Sigmoid colon (tissue), 7 donors: Measurements from ENCODE around the gene R3HDM4. TPM values are rescaled to one million over a fixed set of nuclear protein-coding genes. Genes with fewer than 3 reads are reported as not detected.

Source experiments
- DNase-seq: peaks from one replicate; pipeline ENCODE4 v3.0.0-alpha.2; 2019
- H3K27ac ChIP-seq, 4 donors: fragments of 200-600 bp; sonication (generic); one replicate each; pipeline ENCODE4 v1.5.1; 2016 to 2019; ENCODE audit warnings: mild to moderate bottlenecking in 1 of 4
- H3K27me3 ChIP-seq, 3 donors: fragments of 200-600 bp; sonication (generic); one replicate each; pipeline ENCODE4 v1.5.1; 2019; ENCODE audit warnings: mild to moderate bottlenecking in 1 of 3
- H3K36me3 ChIP-seq, 4 donors: fragments of 200-600 bp; sonication (generic); one replicate each; pipeline ENCODE4 v1.5.1; 2016 to 2019
- H3K4me1 ChIP-seq, 4 donors: fragments of 200-600 bp; sonication (generic); one replicate each; pipeline ENCODE4 v1.5.1; 2017 to 2019
- H3K4me3 ChIP-seq, 4 donors: fragments of 200-600 bp; sonication (generic); one replicate each; pipeline ENCODE4 v1.5.1; 2017 to 2019; ENCODE audit warnings: mild to moderate bottlenecking in 2 of 4, moderate library complexity in 1 of 4
- H3K9me3 ChIP-seq, 4 donors: fragments of 200-600 bp in 3 of 4; sonication (generic) in 3 of 4; one replicate each; pipeline versions ENCODE4 v1.5.1 to v1.6.1; 2013 to 2019
- EP300 ChIP-seq, 4 donors: sonication (generic); formaldehyde crosslinking; IDR thresholded peaks; one replicate each; pipeline ENCODE4 v1.6.1; 2017; ENCODE audit warnings: antibody characterized with exemption in 4 of 4
- POLR2A ChIP-seq, 2 donors: fragments of 450-650 bp; IDR thresholded peaks; one replicate each; pipeline ENCODE4 v1.6.1; 2016; ENCODE audit warnings: antibody characterized with exemption in 2 of 2, mild to moderate bottlenecking in 2 of 2, moderate library complexity in 2 of 2
- POLR2AphosphoS5 ChIP-seq, 4 donors: sonication (generic); formaldehyde crosslinking; IDR thresholded peaks; one replicate each; pipeline ENCODE4 v1.6.1; 2017; ENCODE audit warnings: antibody characterized with exemption in 4 of 4
- WGBS, 2 donors: extraction: QIAGEN DNeasy Blood & Tissue Kit; methylation state at CpG; one replicate each; pipeline ENCODE4 v1.1.7; 2013; 5-methylcytosine and 5-hydroxymethylcytosine counted together
- intact Hi-C: fragments of 100-400 bp; cut with DNase I; formaldehyde crosslinking; loops from one replicate; pipeline ENCODE4 v1.15.1; 2023
- polyA plus RNA-seq, 3 donors: library from polyadenylated mRNA; stranded (reverse); fragments of 200-250 nt; gene quantifications; one replicate each; pipeline ENCODE4 v1.2.3, GENCODE V29; 2013
- total RNA-seq, 4 donors: library from RNA; depleted of rRNA; stranded (reverse); fragments of >200 nt; gene quantifications; one replicate each; pipeline ENCODE4 v1.1.0, GENCODE V29; 2016
- TF ChIP-seq, protein P1 (sequence below), 4 experiments: fragments of 450-650 bp in 3 of 4; fragments of 200-600 bp in 1 of 4; IDR thresholded peaks; one replicate each; pipeline ENCODE4 v1.5.1; 2016 to 2019; ENCODE audit warnings: antibody characterized with exemption in 4 of 4, mild to moderate bottlenecking in 3 of 4, moderate library complexity in 2 of 4
- donor health status: healthy with polysubstance abuse.
- donor health status: Bipolar disorder and iron deficiency.
- donor health status: healthy.

Gene R3HDM4
- total and polyA plus RNA-seq, 7 donors: 21.4 to 85.3 (median 30.5) TPM

DNA sequence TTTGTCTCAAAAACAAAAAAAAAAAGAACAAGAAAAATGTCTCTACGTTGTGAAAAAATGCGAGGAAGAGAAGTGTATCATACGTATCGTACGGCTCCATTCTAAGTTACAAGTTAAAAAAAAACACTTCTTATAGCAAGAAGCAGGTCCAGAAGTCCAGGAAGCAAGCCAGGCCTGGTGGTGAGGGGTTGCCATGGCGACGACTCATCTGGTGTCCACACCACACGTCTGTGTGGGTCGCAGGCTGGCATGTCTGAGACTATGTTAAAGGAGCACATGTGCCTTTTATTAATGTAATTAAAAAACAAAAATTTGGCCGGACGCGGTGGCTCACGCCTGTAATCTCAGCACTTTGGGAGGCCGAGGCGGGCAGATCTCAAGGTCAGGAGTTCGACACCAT lies 25.9 kb downstream of the R3HDM4 start:
- intact Hi-C loops: no loop called here
- H3K4me1 ChIP-seq: peaks cover 0 to 13% (median 13%) of the 10 kb centered on the region in 4 donors
- H3K4me3 ChIP-seq: no peak overlapping the region
- DNase-seq: no peak
- H3K36me3 ChIP-seq: peaks cover 17 to 77% (median 43%) of the 10 kb centered on the region in 4 donors
- TF ChIP-seq POLR2AphosphoS5 (IDR thresholded peaks at IDR 0.05): no peak
- TF ChIP-seq POLR2A (IDR thresholded peaks at IDR 0.05): no peak
- TF ChIP-seq EP300 (IDR thresholded peaks at IDR 0.05): no peak
- TF ChIP-seq, protein P1, sequence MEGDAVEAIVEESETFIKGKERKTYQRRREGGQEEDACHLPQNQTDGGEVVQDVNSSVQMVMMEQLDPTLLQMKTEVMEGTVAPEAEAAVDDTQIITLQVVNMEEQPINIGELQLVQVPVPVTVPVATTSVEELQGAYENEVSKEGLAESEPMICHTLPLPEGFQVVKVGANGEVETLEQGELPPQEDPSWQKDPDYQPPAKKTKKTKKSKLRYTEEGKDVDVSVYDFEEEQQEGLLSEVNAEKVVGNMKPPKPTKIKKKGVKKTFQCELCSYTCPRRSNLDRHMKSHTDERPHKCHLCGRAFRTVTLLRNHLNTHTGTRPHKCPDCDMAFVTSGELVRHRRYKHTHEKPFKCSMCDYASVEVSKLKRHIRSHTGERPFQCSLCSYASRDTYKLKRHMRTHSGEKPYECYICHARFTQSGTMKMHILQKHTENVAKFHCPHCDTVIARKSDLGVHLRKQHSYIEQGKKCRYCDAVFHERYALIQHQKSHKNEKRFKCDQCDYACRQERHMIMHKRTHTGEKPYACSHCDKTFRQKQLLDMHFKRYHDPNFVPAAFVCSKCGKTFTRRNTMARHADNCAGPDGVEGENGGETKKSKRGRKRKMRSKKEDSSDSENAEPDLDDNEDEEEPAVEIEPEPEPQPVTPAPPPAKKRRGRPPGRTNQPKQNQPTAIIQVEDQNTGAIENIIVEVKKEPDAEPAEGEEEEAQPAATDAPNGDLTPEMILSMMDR (IDR thresholded peaks at IDR 0.05): no peak
- H3K9me3 ChIP-seq: no peaks in the 10 kb centered on the region
- H3K27ac ChIP-seq: no peak overlapping the region
- WGBS, 2 donors: 85 to 88% methylated on average over 16 of the region's 16 CpGs
- no peaks in the 10 kb centered on the region for H3K27me3 ChIP-seq

- H3K27me3 ChIP-seq: no peaks in the 10 kb centered on the region
- H3K9me3 ChIP-seq: no peaks in the 10 kb centered on the region
- H3K36me3 ChIP-seq: peaks cover 30 to 91% (median 56%) of the 10 kb centered on the region in 4 donors
- no peak for DNase-seq
- intact Hi-C loops: no loop called here
- H3K4me3 ChIP-seq: no peak overlapping the region
- no peak overlapping the region for H3K27ac ChIP-seq
- WGBS, 2 donors: 96 to 97% methylated on average over 64 of the region's 64 CpGs
- TF ChIP-seq EP300 (IDR thresholded peaks at IDR 0.05): no peak
- no peak for TF ChIP-seq POLR2AphosphoS5 (IDR thresholded peaks at IDR 0.05)
- TF ChIP-seq, protein P1 (IDR thresholded peaks at IDR 0.05): no peak
- TF ChIP-seq POLR2A (IDR thresholded peaks at IDR 0.05): no peak
- H3K4me1 ChIP-seq: no peaks in the 10 kb centered on the region
Observed at GRCh38 chr19:885536-886224, 27.3 kb downstream of the R3HDM4 start.

- no peak for TF ChIP-seq EP300 (IDR thresholded peaks at IDR 0.05)
- no peak for TF ChIP-seq POLR2AphosphoS5 (IDR thresholded peaks at IDR 0.05)
- no peak for TF ChIP-seq POLR2A (IDR thresholded peaks at IDR 0.05)
- TF ChIP-seq, protein P1 (IDR thresholded peaks at IDR 0.05): no peak
- intact Hi-C loops: no loop called here
- Histone ChIP-seq H3K27ac (no peak overlapping the region), H3K9me3 (no peaks in the 10 kb centered on the region), H3K27me3 (no peaks in the 10 kb centered on the region), H3K36me3 (peaks cover 41 to 95% (median 60%) of the 10 kb centered on the region in 4 donors), H3K4me3 (no peak overlapping the region), H3K4me1 (no peaks in the 10 kb centered on the region)
- 95 to 96% methylated on average over 51 of the region's 51 CpGs for WGBS, 2 donors
- DNase-seq: no peak
Observed at GRCh38 chr19:884420-885211, 28.4 kb downstream of the R3HDM4 start.

- Histone ChIP-seq H3K27me3 (no peaks in the 10 kb centered on the region), H3K27ac (no peak overlapping the region), H3K9me3 (no peaks in the 10 kb centered on the region), H3K4me3 (no peak overlapping the region), H3K4me1 (no peaks in the 10 kb centered on the region), H3K36me3 (peaks cover 48 to 95% (median 63%) of the 10 kb centered on the region in 4 donors)
- intact Hi-C loops: no loop called here
- no peak for DNase-seq
- WGBS, 2 donors: 93 to 94% methylated on average over 22 of the region's 22 CpGs
- no peak for TF ChIP-seq EP300 (IDR thresholded peaks at IDR 0.05)
- TF ChIP-seq, protein P1 (IDR thresholded peaks at IDR 0.05): no peak
- TF ChIP-seq POLR2A (IDR thresholded peaks at IDR 0.05): no peak
- TF ChIP-seq POLR2AphosphoS5 (IDR thresholded peaks at IDR 0.05): no peak
Observed at GRCh38 chr19:883661-884211, 29.3 kb downstream of the R3HDM4 start.
